GM23338 (cell line): ENCODE results near the gene SEC11A. TPM values are rescaled to one million over a fixed set of nuclear protein-coding genes. Genes with fewer than 3 reads are reported as not detected.

Experiments used
- ATAC-seq: fragments of 200-7000 bp; cut with Tn5 transposase; 3 replicates; pipeline ENCODE4 v1.9.1; 2020
- DNase-seq: peaks from one replicate; pipeline ENCODE4 v3.0.0-alpha.2; 2015; ENCODE audit warnings: low spot score
- H2AFZ ChIP-seq: fragments of 200-600 bp; sonication (generic); 2 replicates; pipeline ENCODE4 v1.8.0; 2016; ENCODE audit warnings: antibody characterized with exemption, mild to moderate bottlenecking, moderate library complexity
- H3F3A ChIP-seq: fragments of 200-600 bp; sonication (generic); replicated peaks from 2 replicates; pipeline ENCODE4 v1.8.0; 2017; ENCODE audit warnings: antibody characterized with exemption, mixed run types, low read depth
- H3K27ac ChIP-seq: fragments of 200-600 bp; sonication (generic); 2 replicates; pipeline ENCODE4 v1.6.1; 2016; ENCODE audit warnings: low read depth
- H3K27me3 ChIP-seq: fragments of 200-600 bp; sonication (generic); 2 replicates; pipeline ENCODE4 v1.8.0; 2016; ENCODE audit warnings: mild to moderate bottlenecking, mixed run types, moderate library complexity; ENCODE audit not compliant: insufficient read depth
- H3K36me3 ChIP-seq: fragments of 200-600 bp; sonication (generic); 2 replicates; pipeline ENCODE4 v1.8.0; 2016; ENCODE audit warnings: mild to moderate bottlenecking; ENCODE audit not compliant: insufficient read depth
- H3K4me1 ChIP-seq: fragments of 200-600 bp; sonication (generic); 2 replicates; pipeline ENCODE4 v1.8.0; 2016; ENCODE audit warnings: mild to moderate bottlenecking, moderate library complexity; ENCODE audit not compliant: insufficient read depth
- H3K4me2 ChIP-seq: fragments of 200-600 bp; sonication (generic); 2 replicates; pipeline ENCODE4 v1.7.1; 2017; ENCODE audit warnings: mixed run types
- H3K4me3 ChIP-seq: fragments of 200-600 bp; sonication (generic); 2 replicates; pipeline ENCODE4 v1.6.1; 2016; ENCODE audit warnings: mixed run types
- H3K79me2 ChIP-seq: fragments of 200-600 bp; sonication (generic); replicated peaks from 2 replicates; pipeline ENCODE4 v1.8.0; 2017; ENCODE audit warnings: mild to moderate bottlenecking; ENCODE audit not compliant: insufficient read depth
- H3K9me2 ChIP-seq: fragments of 200-600 bp; sonication (generic); 2 replicates; pipeline ENCODE4 v1.8.0; 2017; ENCODE audit not compliant: insufficient read depth
- H4K20me1 ChIP-seq: fragments of 200-600 bp; sonication (generic); replicated peaks from 2 replicates; pipeline ENCODE4 v1.8.0; 2017; ENCODE audit warnings: mild to moderate bottlenecking; ENCODE audit not compliant: insufficient read depth
- H3K27ac Mint-ChIP-seq: 2 replicates; pipeline ENCODE4 v1.8.0; 2020; ENCODE audit warnings: inconsistent platforms, mild to moderate bottlenecking, moderate library complexity, mixed read lengths
- H3K27me3 Mint-ChIP-seq: 3 replicates; pipeline ENCODE4 v1.8.0; 2022; ENCODE audit warnings: low read depth, mild to moderate bottlenecking, moderate library complexity, mixed read lengths, inconsistent platforms; ENCODE audit not compliant: insufficient read depth, poor library complexity
- H3K36me3 Mint-ChIP-seq: 3 replicates; pipeline ENCODE4 v1.8.0; 2021; ENCODE audit warnings: low read depth, mild to moderate bottlenecking, inconsistent platforms, moderate library complexity, mixed read lengths
- H3K4me1 Mint-ChIP-seq: 3 replicates; pipeline ENCODE4 v1.8.0; 2020; ENCODE audit warnings: mild to moderate bottlenecking, inconsistent platforms, mixed read lengths
- H3K4me3 Mint-ChIP-seq: 3 replicates; pipeline ENCODE4 v1.8.0; 2021; ENCODE audit warnings: moderate library complexity, mild to moderate bottlenecking, inconsistent platforms, mixed read lengths
- H3K9me3 Mint-ChIP-seq: 3 replicates; pipeline ENCODE4 v1.8.0; 2020; ENCODE audit warnings: moderate library complexity, mild to moderate bottlenecking, inconsistent platforms, mixed read lengths
- ZNF114 ChIP-seq: fragments of 250-450 bp; sonication (Bioruptor Pico); IDR thresholded peaks from 2 replicates; pipeline ENCODE4 v1.5.0; 2020; ENCODE audit warnings: mild to moderate bottlenecking, moderate library complexity
- ZNF331 ChIP-seq: fragments of 250-450 bp; sonication (Bioruptor Pico); IDR thresholded peaks from 2 replicates; pipeline ENCODE4 v1.5.0; 2020; ENCODE audit warnings: low read depth, mild to moderate bottlenecking, moderate library complexity
- polyA plus RNA-seq: library from polyadenylated mRNA; unstranded; fragments of >200 nt; fragmentation: Nextera tagmentation; extraction: Ambion mirVana; gene quantifications from 2 replicates; pipeline ENCODE4 v1.2.1, GENCODE V29; 2016
- total RNA-seq: library from RNA; depleted of rRNA; stranded (reverse); fragments of >200 nt; shearing (Covaris generic); gene quantifications from 2 replicates; pipeline ENCODE4 v1.2.3, GENCODE V29; 2014
- TF ChIP-seq, protein P1 (sequence below): IDR thresholded peaks from one replicate; pipeline ENCODE4 v1.6.1; 2018; ENCODE audit warnings: antibody characterized with exemption; ENCODE audit not compliant: unreplicated experiment
- TF ChIP-seq, protein P2 (sequence below): fragments of 250-450 bp; sonication (Bioruptor Pico); IDR thresholded peaks from 2 replicates; pipeline ENCODE4 v1.5.0; 2020; ENCODE audit warnings: mild to moderate bottlenecking, moderate library complexity

SEC11A gene
- total and polyA plus RNA-seq, 2 experiments from 2014 or later, result 191 to 257 TPM

DNA sequence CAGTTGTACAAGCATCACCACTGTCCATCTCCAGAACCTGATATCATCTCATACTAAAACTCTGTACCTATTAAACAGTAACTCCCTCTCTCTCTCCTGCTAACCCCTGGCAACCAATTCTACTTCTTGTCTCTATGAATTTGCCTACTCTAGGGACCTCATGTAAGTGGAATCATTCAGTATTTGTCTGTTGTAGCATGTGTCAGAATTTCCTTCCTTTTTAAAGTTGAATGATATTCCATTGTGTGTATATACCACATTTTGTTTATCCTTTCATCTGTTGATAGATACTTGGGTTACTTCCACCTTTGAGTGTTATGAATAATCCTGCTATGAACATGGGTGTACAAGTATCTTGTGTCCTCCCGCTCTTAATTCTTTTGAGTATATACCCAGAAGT lies 49.0 kb upstream of the SEC11A start:
- Histone ChIP-seq H2AFZ (no peak overlapping the region), H3K36me3 (no peaks in the 10 kb centered on the region), H3K27ac (no peak overlapping the region), H4K20me1 (peaks cover 11% of the 10 kb centered on the region; the same call in 1 of the 2 replicates), H3K79me2 (peaks cover 84% of the 10 kb centered on the region), H3K27me3 (no peaks in the 10 kb centered on the region), H3F3A (0 out of 2 replicates have a peak, but pooled peaks cover 4% of the 10 kb centered on the region), H3K4me3 (no peak overlapping the region), H3K4me2 (no peak overlapping the region), H3K4me1 (no peaks in the 10 kb centered on the region; the same call in 1 of the 2 replicates), H3K9me2 (no peaks in the 10 kb centered on the region)
- H3K4me1 Mint-ChIP-seq, result peaks cover 4% of the 10 kb centered on the region; the same call in 1 of the 3 replicates
- no peak for TF ChIP-seq ZNF114 (CRISPR knock-in tag)
- H3K36me3 Mint-ChIP-seq, result peaks cover 24% of the 10 kb centered on the region
- DNase-seq (no peak), ATAC-seq (no peak)
- H3K9me3 Mint-ChIP-seq, result no peaks in the 10 kb centered on the region
- H3K27me3 Mint-ChIP-seq, result no peaks in the 10 kb centered on the region
- no peak overlapping the region for H3K4me3 Mint-ChIP-seq
- no peak overlapping the region for H3K27ac Mint-ChIP-seq

DNA sequence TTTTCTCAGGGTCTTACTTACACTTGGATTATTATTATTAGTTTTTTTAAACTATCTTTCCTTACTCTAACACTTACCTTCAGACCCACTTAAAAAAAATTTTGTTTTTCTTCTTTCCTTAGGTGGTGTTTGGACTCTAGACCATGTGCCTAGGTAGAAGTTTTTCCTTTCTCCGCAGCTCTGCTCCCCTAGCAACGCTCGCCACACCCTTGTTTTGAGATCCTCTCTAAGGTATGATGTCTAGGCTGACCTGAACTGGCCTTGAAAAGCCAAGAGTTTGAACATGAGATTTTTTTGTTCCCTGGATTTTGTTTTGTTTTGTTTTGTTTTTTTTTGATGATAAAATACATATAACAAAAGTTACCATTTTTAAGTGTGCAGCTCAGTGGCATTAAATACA lies 48.6 kb upstream of the SEC11A start:
- no peaks in the 10 kb centered on the region for H3K27me3 ChIP-seq
- H3K4me2 ChIP-seq, result no peak overlapping the region
- Mint-ChIP-seq H3K36me3 (peaks cover 24% of the 10 kb centered on the region), H3K9me3 (no peaks in the 10 kb centered on the region), H3K4me1 (0 out of 3 replicates have a peak, but pooled peaks cover 4% of the 10 kb centered on the region), H3K27me3 (no peaks in the 10 kb centered on the region), H3K4me3 (no peak overlapping the region), H3K27ac (no peak overlapping the region)
- H3F3A ChIP-seq, result 0 out of 2 replicates have a peak, but pooled peaks cover 4% of the 10 kb centered on the region
- H3K9me2 ChIP-seq, result no peaks in the 10 kb centered on the region
- H3K36me3 ChIP-seq, result no peaks in the 10 kb centered on the region
- H2AFZ ChIP-seq, result no peak overlapping the region
- TF ChIP-seq, protein P1, sequence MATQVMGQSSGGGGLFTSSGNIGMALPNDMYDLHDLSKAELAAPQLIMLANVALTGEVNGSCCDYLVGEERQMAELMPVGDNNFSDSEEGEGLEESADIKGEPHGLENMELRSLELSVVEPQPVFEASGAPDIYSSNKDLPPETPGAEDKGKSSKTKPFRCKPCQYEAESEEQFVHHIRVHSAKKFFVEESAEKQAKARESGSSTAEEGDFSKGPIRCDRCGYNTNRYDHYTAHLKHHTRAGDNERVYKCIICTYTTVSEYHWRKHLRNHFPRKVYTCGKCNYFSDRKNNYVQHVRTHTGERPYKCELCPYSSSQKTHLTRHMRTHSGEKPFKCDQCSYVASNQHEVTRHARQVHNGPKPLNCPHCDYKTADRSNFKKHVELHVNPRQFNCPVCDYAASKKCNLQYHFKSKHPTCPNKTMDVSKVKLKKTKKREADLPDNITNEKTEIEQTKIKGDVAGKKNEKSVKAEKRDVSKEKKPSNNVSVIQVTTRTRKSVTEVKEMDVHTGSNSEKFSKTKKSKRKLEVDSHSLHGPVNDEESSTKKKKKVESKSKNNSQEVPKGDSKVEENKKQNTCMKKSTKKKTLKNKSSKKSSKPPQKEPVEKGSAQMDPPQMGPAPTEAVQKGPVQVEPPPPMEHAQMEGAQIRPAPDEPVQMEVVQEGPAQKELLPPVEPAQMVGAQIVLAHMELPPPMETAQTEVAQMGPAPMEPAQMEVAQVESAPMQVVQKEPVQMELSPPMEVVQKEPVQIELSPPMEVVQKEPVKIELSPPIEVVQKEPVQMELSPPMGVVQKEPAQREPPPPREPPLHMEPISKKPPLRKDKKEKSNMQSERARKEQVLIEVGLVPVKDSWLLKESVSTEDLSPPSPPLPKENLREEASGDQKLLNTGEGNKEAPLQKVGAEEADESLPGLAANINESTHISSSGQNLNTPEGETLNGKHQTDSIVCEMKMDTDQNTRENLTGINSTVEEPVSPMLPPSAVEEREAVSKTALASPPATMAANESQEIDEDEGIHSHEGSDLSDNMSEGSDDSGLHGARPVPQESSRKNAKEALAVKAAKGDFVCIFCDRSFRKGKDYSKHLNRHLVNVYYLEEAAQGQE, result no peak
- TF ChIP-seq, protein P2, sequence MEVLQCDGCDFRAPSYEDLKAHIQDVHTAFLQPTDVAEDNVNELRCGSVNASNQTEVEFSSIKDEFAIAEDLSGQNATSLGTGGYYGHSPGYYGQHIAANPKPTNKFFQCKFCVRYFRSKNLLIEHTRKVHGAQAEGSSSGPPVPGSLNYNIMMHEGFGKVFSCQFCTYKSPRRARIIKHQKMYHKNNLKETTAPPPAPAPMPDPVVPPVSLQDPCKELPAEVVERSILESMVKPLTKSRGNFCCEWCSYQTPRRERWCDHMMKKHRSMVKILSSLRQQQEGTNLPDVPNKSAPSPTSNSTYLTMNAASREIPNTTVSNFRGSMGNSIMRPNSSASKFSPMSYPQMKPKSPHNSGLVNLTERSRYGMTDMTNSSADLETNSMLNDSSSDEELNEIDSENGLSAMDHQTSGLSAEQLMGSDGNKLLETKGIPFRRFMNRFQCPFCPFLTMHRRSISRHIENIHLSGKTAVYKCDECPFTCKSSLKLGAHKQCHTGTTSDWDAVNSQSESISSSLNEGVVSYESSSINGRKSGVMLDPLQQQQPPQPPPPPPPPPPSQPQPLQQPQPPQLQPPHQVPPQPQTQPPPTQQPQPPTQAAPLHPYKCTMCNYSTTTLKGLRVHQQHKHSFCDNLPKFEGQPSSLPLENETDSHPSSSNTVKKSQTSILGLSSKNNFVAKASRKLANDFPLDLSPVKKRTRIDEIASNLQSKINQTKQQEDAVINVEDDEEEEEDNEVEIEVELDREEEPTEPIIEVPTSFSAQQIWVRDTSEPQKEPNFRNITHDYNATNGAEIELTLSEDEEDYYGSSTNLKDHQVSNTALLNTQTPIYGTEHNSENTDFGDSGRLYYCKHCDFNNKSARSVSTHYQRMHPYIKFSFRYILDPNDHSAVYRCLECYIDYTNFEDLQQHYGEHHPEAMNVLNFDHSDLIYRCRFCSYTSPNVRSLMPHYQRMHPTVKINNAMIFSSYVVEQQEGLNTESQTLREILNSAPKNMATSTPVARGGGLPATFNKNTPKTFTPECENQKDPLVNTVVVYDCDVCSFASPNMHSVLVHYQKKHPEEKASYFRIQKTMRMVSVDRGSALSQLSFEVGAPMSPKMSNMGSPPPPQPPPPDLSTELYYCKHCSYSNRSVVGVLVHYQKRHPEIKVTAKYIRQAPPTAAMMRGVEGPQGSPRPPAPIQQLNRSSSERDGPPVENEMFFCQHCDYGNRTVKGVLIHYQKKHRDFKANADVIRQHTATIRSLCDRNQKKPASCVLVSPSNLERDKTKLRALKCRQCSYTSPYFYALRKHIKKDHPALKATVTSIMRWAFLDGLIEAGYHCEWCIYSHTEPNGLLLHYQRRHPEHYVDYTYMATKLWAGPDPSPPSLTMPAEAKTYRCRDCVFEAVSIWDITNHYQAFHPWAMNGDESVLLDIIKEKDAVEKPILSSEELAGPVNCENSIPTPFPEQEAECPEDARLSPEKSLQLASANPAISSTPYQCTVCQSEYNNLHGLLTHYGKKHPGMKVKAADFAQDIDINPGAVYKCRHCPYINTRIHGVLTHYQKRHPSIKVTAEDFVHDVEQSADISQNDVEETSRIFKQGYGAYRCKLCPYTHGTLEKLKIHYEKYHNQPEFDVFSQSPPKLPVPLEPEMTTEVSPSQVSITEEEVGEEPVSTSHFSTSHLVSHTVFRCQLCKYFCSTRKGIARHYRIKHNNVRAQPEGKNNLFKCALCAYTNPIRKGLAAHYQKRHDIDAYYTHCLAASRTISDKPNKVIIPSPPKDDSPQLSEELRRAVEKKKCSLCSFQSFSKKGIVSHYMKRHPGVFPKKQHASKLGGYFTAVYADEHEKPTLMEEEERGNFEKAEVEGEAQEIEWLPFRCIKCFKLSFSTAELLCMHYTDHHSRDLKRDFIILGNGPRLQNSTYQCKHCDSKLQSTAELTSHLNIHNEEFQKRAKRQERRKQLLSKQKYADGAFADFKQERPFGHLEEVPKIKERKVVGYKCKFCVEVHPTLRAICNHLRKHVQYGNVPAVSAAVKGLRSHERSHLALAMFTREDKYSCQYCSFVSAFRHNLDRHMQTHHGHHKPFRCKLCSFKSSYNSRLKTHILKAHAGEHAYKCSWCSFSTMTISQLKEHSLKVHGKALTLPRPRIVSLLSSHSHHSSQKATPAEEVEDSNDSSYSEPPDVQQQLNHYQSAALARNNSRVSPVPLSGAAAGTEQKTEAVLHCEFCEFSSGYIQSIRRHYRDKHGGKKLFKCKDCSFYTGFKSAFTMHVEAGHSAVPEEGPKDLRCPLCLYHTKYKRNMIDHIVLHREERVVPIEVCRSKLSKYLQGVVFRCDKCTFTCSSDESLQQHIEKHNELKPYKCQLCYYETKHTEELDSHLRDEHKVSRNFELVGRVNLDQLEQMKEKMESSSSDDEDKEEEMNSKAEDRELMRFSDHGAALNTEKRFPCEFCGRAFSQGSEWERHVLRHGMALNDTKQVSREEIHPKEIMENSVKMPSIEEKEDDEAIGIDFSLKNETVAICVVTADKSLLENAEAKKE (CRISPR knock-in tag), result no peak
- no peak for TF ChIP-seq ZNF331
- no peaks in the 10 kb centered on the region; the same call in 1 of the 2 replicates for H3K4me1 ChIP-seq
- no peak overlapping the region for H3K4me3 ChIP-seq
- H3K79me2 ChIP-seq, result peaks cover 84% of the 10 kb centered on the region
- ATAC-seq, result no peak
- H3K27ac ChIP-seq, result no peak overlapping the region
- H4K20me1 ChIP-seq, result peaks cover 12% of the 10 kb centered on the region
- DNase-seq, result no peak
